Fibroblast of villous mesenchyme (primary cell): ENCODE results near the gene NR2F2. TPM values are rescaled to one million over a fixed set of nuclear protein-coding genes. Genes with fewer than 3 reads are reported as not detected.

Experiments used
- DNase-seq: peaks from one replicate; pipeline ENCODE4 v3.0.0-alpha.2; 2010; ENCODE audit warnings: low read depth
- H3K4me3 ChIP-seq: 2 replicates; pipeline ENCODE4 v1.5.1; 2011; ENCODE audit warnings: low read depth, mild to moderate bottlenecking, low read length
- total RNA-seq: library from RNA; depleted of rRNA; stranded (reverse); fragments of >200 nt; gene quantifications from 2 replicates; pipeline ENCODE4 v1.2.3, GENCODE V29; 2012
- TF ChIP-seq, protein P1 (sequence below): IDR thresholded peaks from 2 replicates; pipeline ENCODE4 v1.5.1; 2012; ENCODE audit warnings: low read depth, mild to moderate bottlenecking, low read length; ENCODE audit not compliant: insufficient read depth

The NR2F2 gene
- total RNA-seq, 1 donor, result 96.3 TPM

DNA sequence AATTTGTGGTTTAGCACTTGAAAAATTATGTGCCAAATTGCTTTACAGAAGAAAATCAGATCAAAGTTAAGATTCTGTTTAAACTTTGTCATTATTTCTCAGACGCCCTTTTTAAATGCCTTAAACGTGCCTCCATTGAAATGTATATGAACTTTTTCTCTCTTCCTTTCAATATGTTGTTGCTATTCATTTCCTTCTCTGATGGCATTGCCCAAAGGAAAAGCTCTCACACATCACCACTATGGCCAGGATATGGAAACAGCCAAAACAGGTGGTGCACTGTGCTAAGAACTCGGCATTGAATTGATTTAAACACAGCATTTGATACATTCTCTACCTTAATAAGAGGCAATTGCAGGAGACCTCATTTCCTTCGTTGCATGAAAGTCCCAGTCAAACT, 35.7 kb upstream of the NR2F2 start:
- DNase-seq, result no peak
- H3K4me3 ChIP-seq, result no peak overlapping the region
- TF ChIP-seq, protein P1, sequence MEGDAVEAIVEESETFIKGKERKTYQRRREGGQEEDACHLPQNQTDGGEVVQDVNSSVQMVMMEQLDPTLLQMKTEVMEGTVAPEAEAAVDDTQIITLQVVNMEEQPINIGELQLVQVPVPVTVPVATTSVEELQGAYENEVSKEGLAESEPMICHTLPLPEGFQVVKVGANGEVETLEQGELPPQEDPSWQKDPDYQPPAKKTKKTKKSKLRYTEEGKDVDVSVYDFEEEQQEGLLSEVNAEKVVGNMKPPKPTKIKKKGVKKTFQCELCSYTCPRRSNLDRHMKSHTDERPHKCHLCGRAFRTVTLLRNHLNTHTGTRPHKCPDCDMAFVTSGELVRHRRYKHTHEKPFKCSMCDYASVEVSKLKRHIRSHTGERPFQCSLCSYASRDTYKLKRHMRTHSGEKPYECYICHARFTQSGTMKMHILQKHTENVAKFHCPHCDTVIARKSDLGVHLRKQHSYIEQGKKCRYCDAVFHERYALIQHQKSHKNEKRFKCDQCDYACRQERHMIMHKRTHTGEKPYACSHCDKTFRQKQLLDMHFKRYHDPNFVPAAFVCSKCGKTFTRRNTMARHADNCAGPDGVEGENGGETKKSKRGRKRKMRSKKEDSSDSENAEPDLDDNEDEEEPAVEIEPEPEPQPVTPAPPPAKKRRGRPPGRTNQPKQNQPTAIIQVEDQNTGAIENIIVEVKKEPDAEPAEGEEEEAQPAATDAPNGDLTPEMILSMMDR, result no peak

DNA sequence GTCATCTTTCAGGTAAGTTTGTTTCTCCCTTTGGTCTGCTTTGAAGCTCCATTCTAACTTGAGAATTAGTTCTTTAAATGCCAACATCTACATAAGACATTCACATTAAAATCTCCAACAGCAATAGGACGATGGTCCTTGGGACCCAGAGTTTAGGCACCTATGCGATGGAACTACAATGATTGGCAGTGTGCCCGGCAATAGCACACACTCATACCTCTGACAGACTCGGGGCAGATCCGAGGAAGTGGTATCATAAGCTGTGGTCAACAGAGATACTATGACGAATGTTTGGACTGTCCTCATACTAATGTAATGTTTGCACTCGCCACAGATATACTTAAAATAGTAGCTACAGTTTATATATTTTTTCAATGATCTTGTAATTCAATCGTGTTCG, 34.2 kb upstream of the NR2F2 start:
- DNase-seq, result no peak
- TF ChIP-seq, protein P1, result no peak
- H3K4me3 ChIP-seq, result no peak overlapping the region

DNA sequence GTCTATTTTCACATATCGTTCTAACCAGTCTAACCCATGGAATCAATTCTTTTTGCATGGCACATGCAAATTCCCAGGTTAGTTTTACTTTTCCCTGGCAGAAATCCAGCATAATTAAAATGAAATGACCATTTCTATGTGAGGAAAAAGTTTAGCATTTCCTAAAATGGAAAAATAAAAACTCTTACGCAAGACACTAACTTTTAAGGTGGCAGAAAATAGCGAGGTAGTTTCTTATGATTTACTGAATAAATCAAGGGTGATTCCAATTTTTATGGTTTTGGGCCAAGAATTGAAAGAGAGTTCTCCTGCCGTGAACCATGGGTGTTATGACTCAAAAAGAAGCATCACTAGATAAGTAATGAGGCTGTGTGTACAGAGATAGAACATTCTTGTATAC, 32.7 kb upstream of the NR2F2 start:
- H3K4me3 ChIP-seq, result no peak overlapping the region
- DNase-seq, result no peak
- TF ChIP-seq, protein P1, result no peak

DNA sequence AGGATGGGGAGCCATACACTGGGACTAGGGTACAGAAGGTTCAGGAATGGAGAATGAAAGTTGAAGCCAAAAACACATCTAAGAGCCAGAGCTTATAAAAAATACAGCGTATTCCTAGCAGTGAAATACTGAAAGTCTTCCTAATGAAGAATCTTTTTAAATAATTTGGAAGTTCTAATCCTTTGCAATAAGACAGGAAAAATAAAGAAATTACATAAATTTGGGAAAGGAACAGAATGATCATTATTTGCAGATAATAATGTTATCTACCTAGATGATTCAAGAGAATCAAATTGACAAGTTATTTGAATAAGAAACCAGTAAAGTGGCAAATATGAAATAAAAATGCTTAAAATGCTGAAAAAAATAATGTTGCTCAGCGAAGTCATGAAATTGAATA, 32.3 kb upstream of the NR2F2 start:
- TF ChIP-seq, protein P1, result no peak
- DNase-seq, result no peak
- H3K4me3 ChIP-seq, result no peak overlapping the region

DNA sequence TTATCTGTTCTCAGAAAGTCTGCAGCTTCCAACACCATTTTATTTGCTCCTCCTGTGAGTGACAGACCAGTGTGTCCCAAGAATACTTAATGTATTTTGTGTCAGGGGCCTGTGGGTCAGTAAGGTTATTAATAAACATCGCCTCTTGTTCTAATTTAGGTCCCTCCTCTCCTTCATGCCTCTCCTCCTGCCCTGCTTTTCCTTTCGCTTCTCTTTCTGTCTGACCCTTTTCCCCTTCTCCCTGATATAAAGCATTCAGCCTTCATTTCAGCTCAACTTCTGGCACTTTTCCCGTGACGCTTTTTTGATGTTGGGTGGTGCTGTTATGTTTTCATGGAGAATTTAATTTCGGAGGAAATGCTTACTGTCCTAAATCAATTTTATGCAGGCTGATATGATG, 29.7 kb upstream of the NR2F2 start:
- TF ChIP-seq, protein P1, result no peak
- no peak overlapping the region for H3K4me3 ChIP-seq
- no peak for DNase-seq

DNA sequence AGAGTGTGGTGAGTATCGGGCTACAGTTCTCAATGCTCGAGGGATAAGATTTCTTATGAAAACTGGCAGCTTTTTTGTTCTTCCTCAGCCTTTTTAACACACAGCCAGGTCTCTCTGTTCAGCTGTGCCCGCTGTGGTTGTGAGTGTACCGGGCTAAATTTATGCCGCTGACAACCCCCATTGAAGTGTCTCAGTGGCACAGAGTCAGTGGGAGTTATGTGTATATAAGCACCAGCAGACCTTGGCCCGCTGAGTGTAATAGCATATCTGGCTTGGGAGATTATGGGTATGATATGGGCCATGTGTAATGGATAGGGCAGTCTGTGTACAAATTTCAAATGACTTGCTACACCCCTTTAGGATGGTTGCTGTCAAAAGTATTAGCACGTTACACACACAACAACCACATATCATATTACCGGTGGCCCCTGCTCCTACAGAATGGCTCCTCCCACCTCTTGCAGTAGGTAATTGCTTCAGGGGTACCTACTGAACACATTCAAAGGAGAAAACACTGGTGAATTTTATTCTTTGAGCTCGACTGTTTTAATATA, 26.9 kb upstream of the NR2F2 start:
- H3K4me3 ChIP-seq, result no peak overlapping the region
- TF ChIP-seq, protein P1, result no peak
- DNase-seq, result no peak

DNA sequence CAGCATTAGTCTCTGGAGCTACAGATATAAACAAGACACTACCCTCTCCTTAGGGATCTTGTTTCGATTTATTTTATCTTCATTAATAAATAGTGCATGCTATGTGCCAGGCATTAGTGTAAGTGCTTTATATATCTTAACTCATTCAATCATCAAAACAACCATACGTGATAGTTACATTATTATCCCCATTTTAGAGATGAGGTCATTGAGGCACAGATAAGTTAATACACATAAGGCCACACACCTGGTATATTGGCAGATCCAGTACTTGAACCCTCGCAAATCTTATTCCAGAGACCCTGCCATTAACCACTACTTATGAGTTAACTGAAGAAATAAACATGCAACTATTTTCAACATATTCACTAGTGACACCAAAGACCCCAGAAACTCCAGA, 25.7 kb upstream of the NR2F2 start:
- H3K4me3 ChIP-seq, result no peak overlapping the region
- no peak for DNase-seq
- TF ChIP-seq, protein P1, result no peak
